Right lobe of liver (tissue), 4 donors: Measurements from ENCODE around the gene TMEM205.

ENCODE experiments used
- POLR2A ChIP-seq: fragments of 450-650 bp; IDR thresholded peaks from one replicate; pipeline ENCODE4 v1.6.1; 2017; ENCODE audit warnings: antibody characterized with exemption, mild to moderate bottlenecking
- TF ChIP-seq, protein P1 (sequence below), 4 donors: fragments of 200-600 bp in 3 of 4; fragments of 450-650 bp in 1 of 4; IDR thresholded peaks; one replicate each; pipeline versions ENCODE4 v1.5.1 to v1.8.0; 2016 to 2022; ENCODE audit warnings: antibody characterized with exemption in 4 of 4, mild to moderate bottlenecking in 2 of 4
- donor health status: DM: no; HTN: no; CAD: no.
- donor health status: DM: no; HTN: no; CAD: no.
- donor health status: DM: no; HTN: yes; CAD: no.

DNA sequence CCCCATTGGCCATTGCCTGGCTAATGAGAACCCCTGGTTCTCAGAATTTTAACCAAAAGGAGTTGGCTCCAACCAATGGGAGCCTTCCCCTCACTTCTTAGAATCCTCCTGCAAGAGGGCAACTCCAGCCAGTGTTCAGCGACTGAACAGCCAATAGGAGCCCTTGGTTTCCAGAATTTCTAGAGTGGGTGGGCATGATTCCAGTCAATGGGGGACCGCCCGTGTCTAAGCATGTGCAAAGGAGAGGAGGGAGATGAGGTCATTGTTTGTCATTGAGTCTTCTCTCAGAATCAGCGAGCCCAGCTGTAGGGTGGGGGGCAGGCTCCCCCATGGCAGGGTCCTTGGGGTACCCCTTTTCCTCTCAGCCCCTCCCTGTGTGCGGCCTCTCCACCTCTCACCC lies 18.9 kb upstream of the TMEM205 start:
- no peak for TF ChIP-seq POLR2A
- TF ChIP-seq, protein P1, sequence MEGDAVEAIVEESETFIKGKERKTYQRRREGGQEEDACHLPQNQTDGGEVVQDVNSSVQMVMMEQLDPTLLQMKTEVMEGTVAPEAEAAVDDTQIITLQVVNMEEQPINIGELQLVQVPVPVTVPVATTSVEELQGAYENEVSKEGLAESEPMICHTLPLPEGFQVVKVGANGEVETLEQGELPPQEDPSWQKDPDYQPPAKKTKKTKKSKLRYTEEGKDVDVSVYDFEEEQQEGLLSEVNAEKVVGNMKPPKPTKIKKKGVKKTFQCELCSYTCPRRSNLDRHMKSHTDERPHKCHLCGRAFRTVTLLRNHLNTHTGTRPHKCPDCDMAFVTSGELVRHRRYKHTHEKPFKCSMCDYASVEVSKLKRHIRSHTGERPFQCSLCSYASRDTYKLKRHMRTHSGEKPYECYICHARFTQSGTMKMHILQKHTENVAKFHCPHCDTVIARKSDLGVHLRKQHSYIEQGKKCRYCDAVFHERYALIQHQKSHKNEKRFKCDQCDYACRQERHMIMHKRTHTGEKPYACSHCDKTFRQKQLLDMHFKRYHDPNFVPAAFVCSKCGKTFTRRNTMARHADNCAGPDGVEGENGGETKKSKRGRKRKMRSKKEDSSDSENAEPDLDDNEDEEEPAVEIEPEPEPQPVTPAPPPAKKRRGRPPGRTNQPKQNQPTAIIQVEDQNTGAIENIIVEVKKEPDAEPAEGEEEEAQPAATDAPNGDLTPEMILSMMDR (IDR thresholded peaks at IDR 0.05), result no peak
